ENCODE results near the gene SNN.

Gene SNN

GRCh38 chr16:11705311-11706025 is 37.2 kb downstream of the SNN start:
- no peak for DNase-seq

- DNase-seq: no peak
These were observed 38.0 kb downstream of the SNN start for GRCh38 chr16:11706180-11706742.

- no peak for DNase-seq
These were observed 39.5 kb downstream of the SNN start for GRCh38 chr16:11707679-11708197.

GRCh38 chr16:11708421-11708820 is 40.2 kb downstream of the SNN start:
- no peak for DNase-seq

- DNase-seq: no peak
These were observed 43.4 kb downstream of the SNN start for GRCh38 chr16:11711662-11712061.

GRCh38 chr16:11712122-11712521 is 43.9 kb downstream of the SNN start:
- no peak for DNase-seq

GRCh38 chr16:11715246-11715947 is 47.1 kb downstream of the SNN start:
- DNase-seq: no peak

GRCh38 chr16:11716336-11716735 is 48.1 kb downstream of the SNN start:
- no peak for DNase-seq

GRCh38 chr16:11717811-11718210 is 49.6 kb downstream of the SNN start:
- no peak for DNase-seq

- DNase-seq: no peak
These were observed 50.9 kb downstream of the SNN start for GRCh38 chr16:11719171-11719570.

- DNase-seq: no peak
These were observed 51.5 kb downstream of the SNN start for GRCh38 chr16:11719762-11720161.

GRCh38 chr16:11721781-11722467 is 53.7 kb downstream of the SNN start:
- no peak for DNase-seq

- no peak for DNase-seq
These were observed 54.2 kb downstream of the SNN start for GRCh38 chr16:11722468-11722808.

- DNase-seq: no peak
These were observed 57.2 kb downstream of the SNN start for GRCh38 chr16:11725457-11725856.

- no peak for DNase-seq
These were observed 57.8 kb downstream of the SNN start for GRCh38 chr16:11726008-11726407.

- no peak for DNase-seq
These were observed 59.7 kb downstream of the SNN start for GRCh38 chr16:11727796-11728543.

All from SW 1271 (cell line).